HCT116 (cell line): ENCODE measurements around the gene MMP25. TPM values are rescaled to one million over a fixed set of nuclear protein-coding genes. Genes with fewer than 3 reads are reported as not detected.

ENCODE experiments used
- ATAC-seq: fragments of 200-7000 bp; cut with Tn5 transposase; 2 replicates; pipeline ENCODE4 v1.9.1; 2020; ENCODE audit warnings: mild to moderate bottlenecking, moderate library complexity
- BruUV-seq: library from RNA; stranded (reverse); fragments of 400-500 nt; replicated peaks from 2 replicates; lab custom pipeline; 2021; lab: Mats Ljungman, UMichigan
- CTCF ChIA-PET: fragments of 300-600 bp; sonication (Branson Sonifier 250); formaldehyde crosslinking; loops from one replicate; lab custom pipeline; 2021; ENCODE audit warnings: antibody characterized with exemption; lab: Charles Lee
- POLR2A ChIA-PET: fragments of 300-600, 350-600 bp; sonication (Branson Sonifier 250); formaldehyde crosslinking; loops from one replicate; lab custom pipeline; 2021; ENCODE audit warnings: antibody characterized with exemption; lab: Charles Lee
- RAD21 ChIA-PET, 2 experiments: fragments of 300-600 bp; sonication (Branson Sonifier 250); formaldehyde crosslinking; loops; one replicate each; lab custom pipeline; 2023; ENCODE audit warnings: low total read pairs in 2 of 2; ENCODE audit not compliant: uncharacterized antibody in 2 of 2, unreplicated experiment in 2 of 2, low non-redundant PET in 1 of 2; lab: Charles Lee
- DNase-seq: peaks from one replicate; pipeline ENCODE4 v3.0.0-alpha.2; 2010; ENCODE audit warnings: low read depth, low spot score
- H2AFZ ChIP-seq: fragments of 200-600 bp; shearing (Covaris generic), sonication (generic); 2 replicates; pipeline ENCODE4 v1.6.1; 2017; ENCODE audit warnings: low read depth, mixed run types, mixed read lengths, antibody characterized with exemption, low read length; ENCODE audit not compliant: poor library complexity, severe bottlenecking
- H3K27ac ChIP-seq: 2 replicates; pipeline ENCODE4 v1.5.1; 2012; ENCODE audit warnings: low read depth, low read length
- H3K27me3 ChIP-seq: fragments of 200-600 bp; sonication (generic); 2 replicates; pipeline ENCODE4 v1.6.1; 2016; ENCODE audit warnings: mixed run types, low read length, mixed read lengths; ENCODE audit not compliant: insufficient read depth
- H3K36me3 ChIP-seq, 2 experiments: fragments of 200-500 bp in 1 of 2; fragments of 200-600 bp in 1 of 2; sonication (Bioruptor generic) in 1 of 2; sonication (generic) in 1 of 2; 2 replicates each; pipeline versions ENCODE4 v1.5.1 to v1.6.1; 2014 to 2016; ENCODE audit warnings: low read length in 2 of 2, inconsistent platforms in 1 of 2, mixed read lengths in 1 of 2, mixed run types in 1 of 2; ENCODE audit not compliant: insufficient read depth in 2 of 2, control insufficient read depth in 1 of 2
- H3K4me1 ChIP-seq, 2 experiments: fragments of 200-600 bp in 1 of 2; sonication (generic) in 1 of 2; 2 replicates each; pipeline versions ENCODE4 v1.5.1 to v1.6.1; 2012 to 2017; ENCODE audit warnings: low read length in 2 of 2, inconsistent platforms in 1 of 2, mild to moderate bottlenecking in 1 of 2, mixed read lengths in 1 of 2, mixed run types in 1 of 2, moderate library complexity in 1 of 2; ENCODE audit not compliant: insufficient read depth in 2 of 2, control insufficient read depth in 1 of 2
- H3K4me2 ChIP-seq: fragments of 200-600 bp; sonication (generic); 2 replicates; pipeline ENCODE4 v1.6.1; 2017; ENCODE audit warnings: mixed run types, low read length, mixed read lengths
- H3K4me3 ChIP-seq, 2 experiments: fragments of 200-600 bp in 1 of 2; sonication (generic) in 1 of 2; replicated peaks in 1 of 2; 2 replicates each; pipeline ENCODE4 v1.5.1; 2011 to 2016; ENCODE audit warnings: low read length in 2 of 2, control low read depth in 1 of 2, low read depth in 1 of 2, mild to moderate bottlenecking in 1 of 2, mixed read lengths in 1 of 2, mixed run types in 1 of 2
- H3K79me2 ChIP-seq: fragments of 200-600 bp; sonication (generic); 2 replicates; pipeline ENCODE4 v1.6.1; 2017; ENCODE audit warnings: mild to moderate bottlenecking, mixed run types, low read length, moderate library complexity, mixed read lengths; ENCODE audit not compliant: insufficient read depth
- H3K9ac ChIP-seq: fragments of 200-600 bp; sonication (generic); 2 replicates; pipeline ENCODE4 v1.6.1; 2016; ENCODE audit warnings: low read length, mixed read lengths
- H3K9me2 ChIP-seq: fragments of 200-600 bp; sonication (generic), shearing (Covaris generic); 2 replicates; pipeline ENCODE4 v1.6.1; 2017; ENCODE audit warnings: mixed run types, mild to moderate bottlenecking, moderate library complexity; ENCODE audit not compliant: insufficient read depth
- H3K9me3 ChIP-seq, 2 experiments: fragments of 200-500 bp in 1 of 2; fragments of 200-600 bp in 1 of 2; sonication (Bioruptor generic) in 1 of 2; sonication (generic) in 1 of 2; 2 replicates each; pipeline ENCODE4 v1.6.1; 2014 to 2017; ENCODE audit warnings: low read length in 2 of 2, mixed read lengths in 2 of 2, inconsistent platforms in 1 of 2, low read depth in 1 of 2, mild to moderate bottlenecking in 1 of 2, mixed run types in 1 of 2, moderate library complexity in 1 of 2; ENCODE audit not compliant: control insufficient read depth in 1 of 2, insufficient read depth in 1 of 2
- H4K20me1 ChIP-seq: fragments of 200-600 bp; sonication (generic), shearing (Covaris generic); 2 replicates; pipeline ENCODE4 v1.6.1; 2017; ENCODE audit warnings: mixed run types, mild to moderate bottlenecking, moderate library complexity; ENCODE audit not compliant: insufficient read depth
- ATF3 ChIP-seq: IDR thresholded peaks from 2 replicates; pipeline ENCODE4 v1.6.1; 2012
- CBX3 ChIP-seq: IDR thresholded peaks from 2 replicates; pipeline ENCODE4 v1.6.1; 2012; ENCODE audit warnings: low read depth
- ELF1 ChIP-seq: IDR thresholded peaks from 2 replicates; pipeline ENCODE4 v1.6.1; 2012; ENCODE audit warnings: low read depth, borderline replicate concordance
- FOSL1 ChIP-seq: IDR thresholded peaks from 2 replicates; pipeline ENCODE4 v1.6.1; 2012; ENCODE audit warnings: low read depth
- JUND ChIP-seq: IDR thresholded peaks from 2 replicates; pipeline ENCODE4 v1.6.1; 2012
- POLR2AphosphoS5 ChIP-seq: IDR thresholded peaks from 2 replicates; pipeline ENCODE4 v1.6.1; 2011; ENCODE audit warnings: mild to moderate bottlenecking, low read depth, low read length, moderate library complexity
- SIN3A ChIP-seq: IDR thresholded peaks from 2 replicates; pipeline ENCODE4 v1.6.1; 2012; ENCODE audit warnings: low read depth
- SP1 ChIP-seq: IDR thresholded peaks from 2 replicates; pipeline ENCODE4 v1.6.1; 2012; ENCODE audit warnings: low read depth
- TCF7L2 ChIP-seq: IDR thresholded peaks from 2 replicates; pipeline ENCODE4 v1.7.0; 2011; ENCODE audit warnings: borderline replicate concordance, inconsistent platforms; ENCODE audit not compliant: insufficient read depth, insufficient read length; ENCODE audit errors: extremely low read depth
- YY1 ChIP-seq: IDR thresholded peaks from 2 replicates; pipeline ENCODE4 v1.6.1; 2011; ENCODE audit warnings: low read length, low read depth, moderate library complexity, mild to moderate bottlenecking; ENCODE audit not compliant: insufficient replicate concordance; ENCODE audit errors: extremely low read depth
- ZFX ChIP-seq: fragments of 450-650 bp; IDR thresholded peaks from 2 replicates; pipeline ENCODE4 v1.6.1; 2017
- ZNF274 ChIP-seq: fragments of 200-500 bp; sonication (Bioruptor generic); IDR thresholded peaks from 2 replicates; pipeline ENCODE4 v1.6.1; 2014; ENCODE audit warnings: mild to moderate bottlenecking, low read depth, low read length, inconsistent platforms
- intact Hi-C: fragments of 100-400 bp; cut with micrococcal nuclease; formaldehyde crosslinking; loops from 2 replicates; pipeline ENCODE4 v1.10.0; 2022
- total RNA-seq: library from RNA; stranded (reverse); gene quantifications from one replicate; pipeline ENCODE4 v1.2.1, GENCODE V29; 2021; ENCODE audit not compliant: unreplicated experiment
- TF ChIP-seq, protein P1 (sequence below): IDR thresholded peaks from 2 replicates; pipeline ENCODE4 v1.6.1; 2011; ENCODE audit warnings: mild to moderate bottlenecking, low read length, moderate library complexity; ENCODE audit not compliant: insufficient replicate concordance; ENCODE audit errors: extremely low read depth
- TF ChIP-seq, protein P2 (sequence below), 3 experiments: fragments of 200-600 bp in 1 of 3; sonication (generic) in 1 of 3; IDR thresholded peaks in 2 of 3; conservative IDR thresholded peaks in 1 of 3; 2 replicates each; pipeline ENCODE4 v1.5.1; 2012 to 2017; ENCODE audit warnings: low read depth in 2 of 3, low read length in 2 of 3, antibody characterized with exemption in 1 of 3, borderline replicate concordance in 1 of 3, control low read depth in 1 of 3, mild to moderate bottlenecking in 1 of 3, mixed read lengths in 1 of 3, mixed run types in 1 of 3, moderate library complexity in 1 of 3; ENCODE audit not compliant: insufficient read depth in 1 of 3
- TF ChIP-seq, protein P3 (sequence below): IDR thresholded peaks from 2 replicates; pipeline ENCODE4 v1.6.1; 2012; ENCODE audit warnings: low read depth
- TF ChIP-seq, protein P4 (sequence below): IDR thresholded peaks from 2 replicates; pipeline ENCODE4 v1.6.1; 2012

The MMP25 gene
- total RNA-seq, 1 experiment from 2014 or later, result 2.5 TPM

- Histone ChIP-seq H3K79me2 (no peaks in the 10 kb centered on the region), H3K4me3 (no peak overlapping the region), H3K9me2 (no peaks in the 10 kb centered on the region), H3K36me3 (no peaks in the 10 kb centered on the region), H4K20me1 (no peaks in the 10 kb centered on the region), H2AFZ (no peak overlapping the region), H3K9ac (no peak overlapping the region), H3K27ac (no peak overlapping the region), H3K27me3 (no peaks in the 10 kb centered on the region), H3K9me3 (no peaks in the 10 kb centered on the region), H3K4me1 (peaks cover 24 to 59% of the 10 kb centered on the region in 2 experiments), H3K4me2 (no peak overlapping the region)
- BruUV-seq, result no TSS peak
- no peak for DNase-seq
- POLR2A ChIA-PET, result interaction anchor here (2.0 kb wide), 1 partner anchor 10 kb away, joined by 16 read pairs; no protein-coding TSS in a partner anchor
- no peak for ATAC-seq
- intact Hi-C loops, result no loop called here
- no peak for TF ChIP-seq TCF7L2
- TF ChIP-seq SP1, result no peak
- TF ChIP-seq POLR2AphosphoS5, result no peak
- TF ChIP-seq CBX3, result no peak
- no peak for TF ChIP-seq FOSL1
- no peak for TF ChIP-seq YY1
- no peak for TF ChIP-seq ZFX
- no peak for TF ChIP-seq ELF1
- TF ChIP-seq, protein P1, sequence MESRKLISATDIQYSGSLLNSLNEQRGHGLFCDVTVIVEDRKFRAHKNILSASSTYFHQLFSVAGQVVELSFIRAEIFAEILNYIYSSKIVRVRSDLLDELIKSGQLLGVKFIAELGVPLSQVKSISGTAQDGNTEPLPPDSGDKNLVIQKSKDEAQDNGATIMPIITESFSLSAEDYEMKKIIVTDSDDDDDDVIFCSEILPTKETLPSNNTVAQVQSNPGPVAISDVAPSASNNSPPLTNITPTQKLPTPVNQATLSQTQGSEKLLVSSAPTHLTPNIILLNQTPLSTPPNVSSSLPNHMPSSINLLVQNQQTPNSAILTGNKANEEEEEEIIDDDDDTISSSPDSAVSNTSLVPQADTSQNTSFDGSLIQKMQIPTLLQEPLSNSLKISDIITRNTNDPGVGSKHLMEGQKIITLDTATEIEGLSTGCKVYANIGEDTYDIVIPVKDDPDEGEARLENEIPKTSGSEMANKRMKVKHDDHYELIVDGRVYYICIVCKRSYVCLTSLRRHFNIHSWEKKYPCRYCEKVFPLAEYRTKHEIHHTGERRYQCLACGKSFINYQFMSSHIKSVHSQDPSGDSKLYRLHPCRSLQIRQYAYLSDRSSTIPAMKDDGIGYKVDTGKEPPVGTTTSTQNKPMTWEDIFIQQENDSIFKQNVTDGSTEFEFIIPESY, result no peak
- TF ChIP-seq ATF3, result no peak
- TF ChIP-seq JUND, result no peak
- TF ChIP-seq, protein P2, sequence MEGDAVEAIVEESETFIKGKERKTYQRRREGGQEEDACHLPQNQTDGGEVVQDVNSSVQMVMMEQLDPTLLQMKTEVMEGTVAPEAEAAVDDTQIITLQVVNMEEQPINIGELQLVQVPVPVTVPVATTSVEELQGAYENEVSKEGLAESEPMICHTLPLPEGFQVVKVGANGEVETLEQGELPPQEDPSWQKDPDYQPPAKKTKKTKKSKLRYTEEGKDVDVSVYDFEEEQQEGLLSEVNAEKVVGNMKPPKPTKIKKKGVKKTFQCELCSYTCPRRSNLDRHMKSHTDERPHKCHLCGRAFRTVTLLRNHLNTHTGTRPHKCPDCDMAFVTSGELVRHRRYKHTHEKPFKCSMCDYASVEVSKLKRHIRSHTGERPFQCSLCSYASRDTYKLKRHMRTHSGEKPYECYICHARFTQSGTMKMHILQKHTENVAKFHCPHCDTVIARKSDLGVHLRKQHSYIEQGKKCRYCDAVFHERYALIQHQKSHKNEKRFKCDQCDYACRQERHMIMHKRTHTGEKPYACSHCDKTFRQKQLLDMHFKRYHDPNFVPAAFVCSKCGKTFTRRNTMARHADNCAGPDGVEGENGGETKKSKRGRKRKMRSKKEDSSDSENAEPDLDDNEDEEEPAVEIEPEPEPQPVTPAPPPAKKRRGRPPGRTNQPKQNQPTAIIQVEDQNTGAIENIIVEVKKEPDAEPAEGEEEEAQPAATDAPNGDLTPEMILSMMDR (IDR thresholded peaks at IDR 0.05 in 2 of 3, conservative IDR thresholded peaks at IDR 0.05 in 1 of 3; ENCODE audit: borderline replicate concordance in 1 of 3, insufficient read depth in 1 of 3, low read depth in 2 of 3, low read length in 2 of 3), result no peak
- no peak for TF ChIP-seq ZNF274
- TF ChIP-seq SIN3A, result no peak
- TF ChIP-seq, protein P3, sequence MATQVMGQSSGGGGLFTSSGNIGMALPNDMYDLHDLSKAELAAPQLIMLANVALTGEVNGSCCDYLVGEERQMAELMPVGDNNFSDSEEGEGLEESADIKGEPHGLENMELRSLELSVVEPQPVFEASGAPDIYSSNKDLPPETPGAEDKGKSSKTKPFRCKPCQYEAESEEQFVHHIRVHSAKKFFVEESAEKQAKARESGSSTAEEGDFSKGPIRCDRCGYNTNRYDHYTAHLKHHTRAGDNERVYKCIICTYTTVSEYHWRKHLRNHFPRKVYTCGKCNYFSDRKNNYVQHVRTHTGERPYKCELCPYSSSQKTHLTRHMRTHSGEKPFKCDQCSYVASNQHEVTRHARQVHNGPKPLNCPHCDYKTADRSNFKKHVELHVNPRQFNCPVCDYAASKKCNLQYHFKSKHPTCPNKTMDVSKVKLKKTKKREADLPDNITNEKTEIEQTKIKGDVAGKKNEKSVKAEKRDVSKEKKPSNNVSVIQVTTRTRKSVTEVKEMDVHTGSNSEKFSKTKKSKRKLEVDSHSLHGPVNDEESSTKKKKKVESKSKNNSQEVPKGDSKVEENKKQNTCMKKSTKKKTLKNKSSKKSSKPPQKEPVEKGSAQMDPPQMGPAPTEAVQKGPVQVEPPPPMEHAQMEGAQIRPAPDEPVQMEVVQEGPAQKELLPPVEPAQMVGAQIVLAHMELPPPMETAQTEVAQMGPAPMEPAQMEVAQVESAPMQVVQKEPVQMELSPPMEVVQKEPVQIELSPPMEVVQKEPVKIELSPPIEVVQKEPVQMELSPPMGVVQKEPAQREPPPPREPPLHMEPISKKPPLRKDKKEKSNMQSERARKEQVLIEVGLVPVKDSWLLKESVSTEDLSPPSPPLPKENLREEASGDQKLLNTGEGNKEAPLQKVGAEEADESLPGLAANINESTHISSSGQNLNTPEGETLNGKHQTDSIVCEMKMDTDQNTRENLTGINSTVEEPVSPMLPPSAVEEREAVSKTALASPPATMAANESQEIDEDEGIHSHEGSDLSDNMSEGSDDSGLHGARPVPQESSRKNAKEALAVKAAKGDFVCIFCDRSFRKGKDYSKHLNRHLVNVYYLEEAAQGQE, result no peak
- TF ChIP-seq, protein P4, sequence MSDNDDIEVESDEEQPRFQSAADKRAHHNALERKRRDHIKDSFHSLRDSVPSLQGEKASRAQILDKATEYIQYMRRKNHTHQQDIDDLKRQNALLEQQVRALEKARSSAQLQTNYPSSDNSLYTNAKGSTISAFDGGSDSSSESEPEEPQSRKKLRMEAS, result no peak
- CTCF ChIA-PET, result interaction anchor here (1.9 kb wide), 1 partner anchor 10 kb away, joined by 15 read pairs; no protein-coding TSS in a partner anchor
- RAD21 ChIA-PET, result no interaction called here
Measured at GRCh38 chr16:3038256-3038655, 8.1 kb upstream of the MMP25 start.
